ENCODE data around the gene HIGD1B.

DNA sequence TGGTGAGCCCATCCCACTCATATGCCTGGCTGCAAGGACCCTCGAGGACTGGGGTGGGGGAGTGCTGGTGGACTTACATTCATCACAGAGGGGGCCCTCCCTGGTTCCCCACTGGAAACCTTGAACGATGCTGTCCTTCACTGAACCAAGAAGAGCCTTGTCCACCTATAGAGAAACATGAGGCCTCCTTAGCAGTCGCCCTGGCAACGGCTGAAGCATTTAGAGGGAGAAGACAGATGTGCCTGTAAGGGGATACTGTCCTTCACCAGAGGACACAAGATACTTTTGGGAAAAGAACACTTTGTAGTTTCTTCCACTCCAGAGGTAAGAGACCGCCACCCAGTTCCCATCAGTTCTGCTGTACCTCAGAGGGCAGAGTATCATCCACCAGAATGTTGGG lies 6.5 kb downstream of the HIGD1B start:
- TF ChIP-seq CTCF (IDR thresholded peaks at IDR 0.05) (no peak), POLR2A (IDR thresholded peaks at IDR 0.05) (no peak), POLR2AphosphoS5 (IDR thresholded peaks at IDR 0.05) (no peak), EP300 (IDR thresholded peaks at IDR 0.05; ENCODE audit: low read depth) (no peak)
